Panc1 (cell line): ENCODE measurements around the gene GLI3.

Source experiments
- POLR2AphosphoS5 ChIP-seq: IDR thresholded peaks from 2 replicates; pipeline ENCODE4 v1.6.1; 2012; ENCODE audit warnings: mild to moderate bottlenecking, low read depth, low read length, moderate library complexity
- TCF7L2 ChIP-seq: IDR thresholded peaks from 2 replicates; pipeline ENCODE4 v1.6.1; 2011; ENCODE audit warnings: mild to moderate bottlenecking, low read depth, low read length, inconsistent platforms
- TF ChIP-seq, protein P1 (sequence below), 2 experiments: IDR thresholded peaks; 2 replicates each; pipeline ENCODE4 v1.6.1; 2011 to 2012; ENCODE audit warnings: low read depth in 2 of 2, control low read depth in 1 of 2, low read length in 1 of 2, mild to moderate bottlenecking in 1 of 2, moderate library complexity in 1 of 2; ENCODE audit not compliant: insufficient read depth in 1 of 2
- TF ChIP-seq, protein P2 (sequence below): fragments of 450-650 bp; IDR thresholded peaks from 2 replicates; pipeline ENCODE4 v1.5.1; 2017; ENCODE audit warnings: mild to moderate bottlenecking

DNA sequence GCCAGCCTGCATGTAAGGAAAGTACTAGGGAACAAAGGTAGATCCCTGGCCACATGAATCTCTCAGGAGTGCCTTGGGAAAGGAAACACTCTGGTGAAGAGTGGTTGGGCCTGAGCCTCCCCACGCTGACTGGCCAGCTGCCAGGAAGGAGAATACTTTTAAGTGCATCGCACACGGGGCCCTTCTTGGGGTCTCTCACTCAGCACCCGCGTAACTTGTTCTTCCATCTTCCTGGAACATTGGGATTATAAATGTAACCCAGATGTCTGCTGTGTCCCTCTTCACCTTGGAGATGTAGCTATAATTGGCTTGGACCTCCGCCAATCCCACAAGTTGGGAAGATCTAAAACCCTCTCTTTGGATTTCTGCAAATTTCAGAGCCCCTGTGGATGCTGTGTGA lies 4.4 kb upstream of the GLI3 start:
- TF ChIP-seq, protein P1, sequence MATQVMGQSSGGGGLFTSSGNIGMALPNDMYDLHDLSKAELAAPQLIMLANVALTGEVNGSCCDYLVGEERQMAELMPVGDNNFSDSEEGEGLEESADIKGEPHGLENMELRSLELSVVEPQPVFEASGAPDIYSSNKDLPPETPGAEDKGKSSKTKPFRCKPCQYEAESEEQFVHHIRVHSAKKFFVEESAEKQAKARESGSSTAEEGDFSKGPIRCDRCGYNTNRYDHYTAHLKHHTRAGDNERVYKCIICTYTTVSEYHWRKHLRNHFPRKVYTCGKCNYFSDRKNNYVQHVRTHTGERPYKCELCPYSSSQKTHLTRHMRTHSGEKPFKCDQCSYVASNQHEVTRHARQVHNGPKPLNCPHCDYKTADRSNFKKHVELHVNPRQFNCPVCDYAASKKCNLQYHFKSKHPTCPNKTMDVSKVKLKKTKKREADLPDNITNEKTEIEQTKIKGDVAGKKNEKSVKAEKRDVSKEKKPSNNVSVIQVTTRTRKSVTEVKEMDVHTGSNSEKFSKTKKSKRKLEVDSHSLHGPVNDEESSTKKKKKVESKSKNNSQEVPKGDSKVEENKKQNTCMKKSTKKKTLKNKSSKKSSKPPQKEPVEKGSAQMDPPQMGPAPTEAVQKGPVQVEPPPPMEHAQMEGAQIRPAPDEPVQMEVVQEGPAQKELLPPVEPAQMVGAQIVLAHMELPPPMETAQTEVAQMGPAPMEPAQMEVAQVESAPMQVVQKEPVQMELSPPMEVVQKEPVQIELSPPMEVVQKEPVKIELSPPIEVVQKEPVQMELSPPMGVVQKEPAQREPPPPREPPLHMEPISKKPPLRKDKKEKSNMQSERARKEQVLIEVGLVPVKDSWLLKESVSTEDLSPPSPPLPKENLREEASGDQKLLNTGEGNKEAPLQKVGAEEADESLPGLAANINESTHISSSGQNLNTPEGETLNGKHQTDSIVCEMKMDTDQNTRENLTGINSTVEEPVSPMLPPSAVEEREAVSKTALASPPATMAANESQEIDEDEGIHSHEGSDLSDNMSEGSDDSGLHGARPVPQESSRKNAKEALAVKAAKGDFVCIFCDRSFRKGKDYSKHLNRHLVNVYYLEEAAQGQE (IDR thresholded peaks at IDR 0.05; ENCODE audit: insufficient read depth in 1 of 2, low read depth in 2 of 2, low read length in 1 of 2) = no peak
- TF ChIP-seq, protein P2, sequence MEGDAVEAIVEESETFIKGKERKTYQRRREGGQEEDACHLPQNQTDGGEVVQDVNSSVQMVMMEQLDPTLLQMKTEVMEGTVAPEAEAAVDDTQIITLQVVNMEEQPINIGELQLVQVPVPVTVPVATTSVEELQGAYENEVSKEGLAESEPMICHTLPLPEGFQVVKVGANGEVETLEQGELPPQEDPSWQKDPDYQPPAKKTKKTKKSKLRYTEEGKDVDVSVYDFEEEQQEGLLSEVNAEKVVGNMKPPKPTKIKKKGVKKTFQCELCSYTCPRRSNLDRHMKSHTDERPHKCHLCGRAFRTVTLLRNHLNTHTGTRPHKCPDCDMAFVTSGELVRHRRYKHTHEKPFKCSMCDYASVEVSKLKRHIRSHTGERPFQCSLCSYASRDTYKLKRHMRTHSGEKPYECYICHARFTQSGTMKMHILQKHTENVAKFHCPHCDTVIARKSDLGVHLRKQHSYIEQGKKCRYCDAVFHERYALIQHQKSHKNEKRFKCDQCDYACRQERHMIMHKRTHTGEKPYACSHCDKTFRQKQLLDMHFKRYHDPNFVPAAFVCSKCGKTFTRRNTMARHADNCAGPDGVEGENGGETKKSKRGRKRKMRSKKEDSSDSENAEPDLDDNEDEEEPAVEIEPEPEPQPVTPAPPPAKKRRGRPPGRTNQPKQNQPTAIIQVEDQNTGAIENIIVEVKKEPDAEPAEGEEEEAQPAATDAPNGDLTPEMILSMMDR = no peak
- no peak for TF ChIP-seq TCF7L2
- TF ChIP-seq POLR2AphosphoS5 = no peak
